ENCODE results near the gene ANKRD11. TPM values are rescaled to one million over a fixed set of nuclear protein-coding genes. Genes with fewer than 3 reads are reported as not detected.
"Not testable (repeated sequence)": the region's sequence is repeated elsewhere in the genome, so short reads cannot be mapped to it uniquely, and the experiment has no call there.

Gene ANKRD11
- total RNA-seq, 2 experiments from 2014 or later, result 157 to 175 TPM

DNA sequence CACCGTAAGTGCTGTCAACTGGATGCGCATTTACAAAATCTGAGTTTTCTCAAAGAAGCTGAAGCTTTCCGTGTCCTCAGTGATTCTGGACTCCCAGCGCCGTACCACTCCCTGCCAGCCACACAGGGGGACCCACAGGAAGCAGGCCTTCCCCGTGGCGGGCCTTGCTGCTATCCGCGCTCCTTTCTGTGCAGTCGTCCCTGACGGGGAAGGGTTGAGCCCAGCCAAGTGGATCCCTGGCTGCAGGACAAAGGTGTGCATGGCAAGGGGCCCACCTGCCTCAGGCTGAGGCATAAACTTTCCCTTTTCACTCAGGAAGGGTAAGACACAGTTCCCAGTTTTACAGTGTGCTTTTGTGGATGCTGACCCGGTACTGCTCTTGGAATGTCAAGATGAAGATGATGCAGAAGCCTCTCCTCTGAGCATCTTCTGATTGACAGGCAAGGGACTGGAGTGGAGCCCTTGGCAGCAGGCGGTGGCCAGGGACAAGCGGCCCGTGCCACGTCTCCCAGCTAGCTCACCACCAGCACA lies 93.0 kb downstream of the ANKRD11 start:
- POLR2A ChIA-PET, result no interaction called here

DNA sequence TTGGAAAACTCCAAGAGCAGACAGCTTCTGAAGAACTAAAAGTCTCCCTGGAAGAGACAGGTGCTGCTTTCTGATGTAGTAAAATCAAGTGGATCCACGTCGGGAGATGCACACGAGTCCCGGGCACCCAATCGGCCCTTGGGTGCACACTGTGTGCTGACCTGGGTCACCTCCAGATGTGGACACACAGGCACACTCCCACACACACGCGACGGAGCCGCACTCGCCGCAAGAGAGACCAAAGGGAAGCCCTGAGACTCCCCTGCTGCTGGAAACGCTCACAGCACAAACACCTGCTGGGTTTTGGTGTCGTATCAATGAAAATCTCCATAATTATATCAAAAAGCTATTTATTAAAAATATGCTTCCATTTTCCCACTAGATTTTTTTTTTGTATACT lies 94.2 kb downstream of the ANKRD11 start:
- DNase-seq (no peak), ATAC-seq (no peak)
- Mint-ChIP-seq H3K4me3 (no peak overlapping the region), H3K27me3 (ENCODE audit: low read depth) (no peaks in the 10 kb centered on the region), H3K9me3 (ENCODE audit: insufficient read depth) (no peaks in the 10 kb centered on the region), H3K27ac (no peak overlapping the region), H3K36me3 (ENCODE audit: low read depth) (peaks cover 24% of the 10 kb centered on the region), H3K4me1 (ENCODE audit: low read depth) (peaks cover 40% of the 10 kb centered on the region)
- POLR2A ChIA-PET, result no interaction called here
- CTCF ChIA-PET, result interaction anchor here (0.6 kb wide), 1 partner anchor 143 kb away, joined by 3 read pairs; no protein-coding TSS in a partner anchor

More for the DNA sequence above, 93.0 kb downstream of the ANKRD11 start:
- Mint-ChIP-seq H3K4me1 (ENCODE audit: low read depth) (peaks cover 45% of the 10 kb centered on the region), H3K9me3 (ENCODE audit: insufficient read depth) (no peaks in the 10 kb centered on the region), H3K4me3 (no peak overlapping the region), H3K27ac (no peak overlapping the region), H3K27me3 (ENCODE audit: low read depth) (no peaks in the 10 kb centered on the region), H3K36me3 (ENCODE audit: low read depth) (peaks cover 19% of the 10 kb centered on the region)
- ATAC-seq (no peak), DNase-seq (no peak)
- CTCF ChIA-PET, result no interaction called here

- no peak overlapping the region for H3K4me3 Mint-ChIP-seq
- no peak for ATAC-seq
Measured at GRCh38 chr16:89395150-89396142, 94.9 kb downstream of the ANKRD11 start.

DNA sequence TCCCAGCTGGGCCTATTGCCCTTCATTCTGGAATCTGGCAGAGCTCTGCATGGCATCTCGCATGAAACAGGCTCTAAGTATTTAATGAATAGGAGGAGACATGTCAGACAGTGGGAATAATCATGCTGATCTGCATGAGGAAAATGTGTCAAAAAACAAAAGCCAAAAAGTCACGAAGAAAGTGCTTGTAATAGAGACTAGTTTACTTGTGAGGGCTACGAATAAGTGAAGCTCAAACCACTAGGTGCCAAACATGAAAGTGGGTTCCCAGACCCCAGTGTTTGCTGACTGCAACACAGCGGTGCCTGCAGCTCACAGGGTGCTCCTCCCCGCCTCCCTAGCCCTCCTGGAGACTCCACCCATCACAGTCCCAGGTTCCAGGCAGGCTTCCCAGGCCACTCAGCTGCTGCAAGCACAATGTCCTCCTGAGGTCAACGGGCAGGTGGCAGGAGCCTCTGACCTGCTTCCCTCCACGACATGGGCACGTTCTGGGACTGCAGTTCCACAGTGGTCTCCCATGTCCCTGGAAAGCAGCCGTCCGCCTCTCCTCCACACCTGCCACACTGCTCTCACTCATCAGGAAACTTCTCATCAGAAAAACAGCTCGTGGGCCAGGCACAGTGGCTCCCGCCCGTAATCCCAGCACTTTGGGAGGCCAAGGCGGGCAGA lies 96.5 kb downstream of the ANKRD11 start:
- ATAC-seq, result no peak
- no peaks in the 10 kb centered on the region for H3K27me3 Mint-ChIP-seq (ENCODE audit: low read depth)
- peaks cover 38% of the 10 kb centered on the region for H3K4me1 Mint-ChIP-seq (ENCODE audit: low read depth)
- H3K9me3 Mint-ChIP-seq (ENCODE audit: insufficient read depth), result no peaks in the 10 kb centered on the region
- H3K4me3 Mint-ChIP-seq, result no peak overlapping the region
- ChIA-PET CTCF (no interaction called here), POLR2A (no interaction called here)
- H3K27ac Mint-ChIP-seq, result peak overlapping the region; percentile 63
- H3K36me3 Mint-ChIP-seq (ENCODE audit: low read depth), result peaks cover 28% of the 10 kb centered on the region
- DNase-seq, result no peak

More at GRCh38 chr16:89395150-89396142, 94.9 kb downstream of the ANKRD11 start:
- ChIA-PET CTCF (interaction anchor here (0.6 kb wide), 1 partner anchor 142 kb away, joined by 3 read pairs; no protein-coding TSS in a partner anchor), POLR2A (no interaction called here)
- DNase-seq, result no peak
- no peaks in the 10 kb centered on the region for H3K9me3 Mint-ChIP-seq (ENCODE audit: insufficient read depth)
- no peak overlapping the region for H3K27ac Mint-ChIP-seq
- peaks cover 39% of the 10 kb centered on the region for H3K4me1 Mint-ChIP-seq (ENCODE audit: low read depth)
- H3K36me3 Mint-ChIP-seq (ENCODE audit: low read depth), result peaks cover 27% of the 10 kb centered on the region
- H3K27me3 Mint-ChIP-seq (ENCODE audit: low read depth), result no peaks in the 10 kb centered on the region

DNA sequence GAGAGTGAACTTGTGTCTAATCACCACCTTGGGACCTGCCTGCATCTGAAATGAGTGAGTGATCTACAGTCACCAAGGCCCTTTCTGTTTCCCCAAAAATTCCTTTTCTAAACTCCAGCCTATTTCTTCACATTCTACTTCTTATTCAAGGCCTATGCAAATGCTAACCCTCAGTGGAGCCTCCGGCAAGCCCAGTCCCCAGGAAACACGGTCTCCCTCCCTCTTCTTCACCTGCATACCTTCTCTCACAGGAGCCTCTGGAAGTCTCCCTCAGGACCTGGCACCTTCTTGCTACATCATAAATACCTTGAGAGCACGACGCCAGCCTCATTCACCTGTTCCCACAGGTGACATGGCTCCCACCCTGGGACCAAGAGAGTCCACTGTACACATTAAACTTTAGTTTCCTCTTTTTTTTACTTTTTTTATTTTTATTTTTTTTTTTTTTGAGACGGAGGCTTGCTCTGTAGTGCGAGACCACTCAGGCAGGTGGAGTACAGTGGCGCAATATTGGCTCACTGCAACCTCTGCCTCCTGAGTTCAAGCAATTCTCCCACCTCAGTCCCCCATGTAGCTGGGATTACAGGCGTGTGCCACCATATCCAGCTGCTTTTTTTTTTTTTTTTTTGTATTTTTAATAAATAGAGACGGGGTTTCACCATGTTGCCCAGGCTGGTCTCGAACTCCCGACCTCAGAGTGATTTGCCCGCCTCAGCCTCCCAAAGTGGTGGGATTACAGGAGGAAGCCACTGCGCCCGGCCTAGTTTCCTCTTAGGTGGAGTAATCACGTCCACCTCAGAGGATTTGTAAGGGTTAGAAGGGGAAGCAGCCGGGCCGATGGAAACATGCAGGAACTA lies 97.3 kb downstream of the ANKRD11 start:
- Mint-ChIP-seq H3K9me3 (ENCODE audit: insufficient read depth) (no peaks in the 10 kb centered on the region), H3K27ac (peak overlapping the region; percentile 63), H3K27me3 (ENCODE audit: low read depth) (no peaks in the 10 kb centered on the region), H3K36me3 (ENCODE audit: low read depth) (peaks cover 23% of the 10 kb centered on the region), H3K4me1 (ENCODE audit: low read depth) (peaks cover 41% of the 10 kb centered on the region), H3K4me3 (no peak overlapping the region)
- ATAC-seq (no peak), DNase-seq (no peak)
- ChIA-PET CTCF (no interaction called here), POLR2A (no interaction called here)

DNA sequence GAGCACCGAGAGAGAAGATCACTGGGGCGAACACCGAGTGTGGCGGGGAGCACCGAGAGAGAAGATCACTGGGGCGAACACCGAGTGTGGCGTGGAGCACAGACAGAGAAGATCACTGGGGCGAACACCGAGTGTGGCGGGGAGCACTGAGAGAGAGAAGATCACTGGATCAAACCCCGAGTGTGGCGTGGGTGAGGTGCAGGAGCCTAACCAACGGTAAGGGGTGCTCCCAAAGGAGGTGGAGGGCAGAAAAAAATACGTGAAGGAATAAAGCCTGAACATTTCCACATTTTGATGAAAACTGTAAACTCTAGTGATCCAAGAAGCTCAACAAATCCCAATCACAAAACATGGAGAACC lies 100.2 kb downstream of the ANKRD11 start:
- CTCF ChIA-PET, result interaction anchor here (1.8 kb wide), 1 partner anchor 118 kb away, joined by 5 read pairs; the partner anchor contains the start of gene SPG7
- H3K27ac Mint-ChIP-seq; H3K9me3 Mint-ChIP-seq (ENCODE audit: insufficient read depth); ATAC-seq; H3K27me3 Mint-ChIP-seq (ENCODE audit: low read depth); H3K4me3 Mint-ChIP-seq; POLR2A ChIA-PET; DNase-seq: not testable (repeated sequence)
- Mint-ChIP-seq H3K36me3 (ENCODE audit: low read depth) (peaks cover 24% of the 10 kb centered on the region), H3K4me1 (ENCODE audit: low read depth) (peaks cover 56% of the 10 kb centered on the region)

DNA sequence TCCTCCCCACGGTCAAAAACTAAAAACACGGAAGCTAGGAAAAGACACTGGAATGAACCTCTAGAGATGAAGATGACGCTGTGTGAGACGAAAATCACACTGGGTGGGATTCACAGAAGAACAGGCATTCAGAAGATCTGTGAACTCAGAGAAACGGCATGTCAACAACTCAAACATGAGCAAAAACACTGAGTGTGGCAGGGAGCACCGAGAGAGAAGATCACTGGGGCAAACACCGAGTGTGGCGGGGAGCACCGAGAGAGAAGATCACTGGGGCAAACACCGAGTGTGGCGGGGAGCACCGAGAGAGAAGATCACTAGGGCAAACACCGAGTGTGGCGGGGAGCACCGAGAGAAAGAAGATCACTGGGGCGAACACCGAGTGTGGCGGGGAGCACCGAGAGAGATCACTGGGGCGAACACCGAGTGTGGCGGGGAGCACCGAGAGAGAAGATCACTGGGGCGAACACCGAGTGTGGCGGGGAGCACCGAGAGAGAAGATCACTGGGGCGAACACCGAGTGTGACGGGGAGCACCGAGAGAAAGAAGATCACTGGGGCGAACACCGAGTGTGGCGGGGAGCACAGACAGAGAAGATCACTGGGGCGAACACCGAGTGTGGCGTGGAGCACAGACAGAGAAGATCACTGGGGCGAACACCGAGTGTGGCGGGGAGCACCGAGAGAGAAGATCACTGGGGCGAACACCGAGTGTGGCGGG lies 100.7 kb downstream of the ANKRD11 start:
- not testable (repeated sequence) for H3K27me3 Mint-ChIP-seq (ENCODE audit: low read depth); ATAC-seq; H3K27ac Mint-ChIP-seq

DNA sequence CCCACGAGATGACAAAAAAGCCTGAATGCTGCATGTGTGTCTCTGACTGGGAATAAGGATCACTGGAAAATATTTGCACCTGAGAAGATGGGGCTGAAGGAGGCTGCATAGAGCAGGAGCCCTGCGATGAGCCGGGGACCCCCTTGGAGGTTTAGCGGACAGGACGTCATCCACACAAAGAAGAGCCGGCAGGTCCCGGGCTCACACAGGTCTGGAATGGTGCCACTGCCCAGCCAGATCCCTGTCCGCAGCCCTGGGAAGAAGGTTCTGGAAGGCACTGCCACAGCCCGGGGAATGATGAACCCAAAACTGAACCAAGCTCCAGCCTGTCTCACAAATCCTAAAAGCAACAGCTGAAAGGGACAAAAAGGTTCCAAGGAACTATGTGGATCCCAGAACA lies 101.8 kb downstream of the ANKRD11 start:
- Mint-ChIP-seq H3K36me3 (ENCODE audit: low read depth) (peaks cover 24% of the 10 kb centered on the region), H3K4me1 (ENCODE audit: low read depth) (peaks cover 59% of the 10 kb centered on the region), H3K4me3 (no peak overlapping the region), H3K27me3 (ENCODE audit: low read depth) (no peaks in the 10 kb centered on the region), H3K9me3 (ENCODE audit: insufficient read depth) (no peaks in the 10 kb centered on the region), H3K27ac (no peak overlapping the region)
- CTCF ChIA-PET, result no interaction called here
- POLR2A ChIA-PET, result no interaction called here
- DNase-seq, result no peak
- no peak for ATAC-seq

More for the DNA sequence above, 100.7 kb downstream of the ANKRD11 start:
- H3K4me1 Mint-ChIP-seq (ENCODE audit: low read depth), result peaks cover 53% of the 10 kb centered on the region
- H3K4me3 Mint-ChIP-seq; CTCF ChIA-PET; H3K9me3 Mint-ChIP-seq (ENCODE audit: insufficient read depth); POLR2A ChIA-PET; DNase-seq: not testable (repeated sequence)
- peaks cover 24% of the 10 kb centered on the region for H3K36me3 Mint-ChIP-seq (ENCODE audit: low read depth)

GRCh38 chr16:89386306-89387185 lies 103.8 kb downstream of the ANKRD11 start:
- DNase-seq (no peak), ATAC-seq (no peak)
- Mint-ChIP-seq H3K9me3 (ENCODE audit: insufficient read depth) (no peaks in the 10 kb centered on the region), H3K36me3 (ENCODE audit: low read depth) (peaks cover 14% of the 10 kb centered on the region), H3K27me3 (ENCODE audit: low read depth) (no peaks in the 10 kb centered on the region), H3K27ac (no peak overlapping the region), H3K4me3 (no peak overlapping the region), H3K4me1 (ENCODE audit: low read depth) (peaks cover 70% of the 10 kb centered on the region)
- CTCF ChIA-PET, result no interaction called here
- POLR2A ChIA-PET, result no interaction called here

DNA sequence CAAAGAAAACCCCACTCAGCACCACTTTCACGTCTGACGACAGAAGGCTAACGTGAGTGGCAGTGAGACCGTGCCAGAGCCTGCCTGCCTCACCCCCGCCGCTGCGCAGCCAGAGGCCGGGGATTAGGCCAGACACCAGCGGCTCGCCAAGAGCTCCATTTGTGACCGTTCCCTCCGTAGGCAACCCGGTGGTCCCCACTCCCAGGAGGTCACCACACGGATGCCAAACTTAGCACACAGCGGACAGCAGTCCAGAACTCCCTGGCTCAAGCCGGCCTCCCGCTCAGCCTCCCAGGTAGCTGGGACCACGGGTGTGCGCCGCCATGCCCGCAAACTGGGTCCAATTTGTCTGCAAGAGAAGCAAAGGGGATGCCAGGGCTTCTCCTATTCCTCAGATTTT lies 104.6 kb downstream of the ANKRD11 start:
- H3K9me3 Mint-ChIP-seq (ENCODE audit: insufficient read depth), result no peaks in the 10 kb centered on the region
- DNase-seq (no peak), ATAC-seq (no peak)
- no peak overlapping the region for H3K4me3 Mint-ChIP-seq
- peaks cover 13% of the 10 kb centered on the region for H3K36me3 Mint-ChIP-seq (ENCODE audit: low read depth)
- H3K27me3 Mint-ChIP-seq (ENCODE audit: low read depth), result no peaks in the 10 kb centered on the region
- H3K27ac Mint-ChIP-seq, result no peak overlapping the region
- ChIA-PET POLR2A (no interaction called here), CTCF (no interaction called here)
- H3K4me1 Mint-ChIP-seq (ENCODE audit: low read depth), result peaks cover 71% of the 10 kb centered on the region

Measured in activated CD8-positive, alpha-beta T cell treated with anti-CD3 and anti-CD28 coated beads, Interleukin-2, amount 10 ng/mL, durations not matched to agents 7 days and 5 days (primary cell).